Peyer's patch (tissue), 4 donors: ENCODE results near the gene GRID2. TPM values are rescaled to one million over a fixed set of nuclear protein-coding genes. Genes with fewer than 3 reads are reported as not detected.

Experiments
- DNase-seq, 3 donors: peaks; one replicate each; pipeline ENCODE4 v3.0.0-alpha.2; 2017 to 2019
- H3K27ac ChIP-seq, 4 donors: fragments of 200-600 bp; sonication (generic); one replicate each; pipeline ENCODE4 v1.5.1; 2016 to 2019
- H3K27me3 ChIP-seq, 2 donors: fragments of 200-600 bp; sonication (generic); one replicate each; pipeline ENCODE4 v1.5.1; 2019
- H3K36me3 ChIP-seq, 3 donors: fragments of 200-600 bp; sonication (generic); one replicate each; pipeline ENCODE4 v1.5.1; 2016 to 2019
- H3K4me1 ChIP-seq, 4 donors: fragments of 200-600 bp; sonication (generic); one replicate each; pipeline ENCODE4 v1.5.1; 2016 to 2019
- H3K4me3 ChIP-seq, 4 donors: fragments of 200-600 bp; sonication (generic); 1 replicate in 3 of 4; 2 replicates in 1 of 4; pipeline ENCODE4 v1.5.1; 2016 to 2019; ENCODE audit warnings: mild to moderate bottlenecking in 1 of 4
- H3K9me3 ChIP-seq, 4 donors: fragments of 200-600 bp; sonication (generic); one replicate each; pipeline ENCODE4 v1.5.1; 2016 to 2019; ENCODE audit warnings: mild to moderate bottlenecking in 1 of 4
- CTCF ChIP-seq, 6 experiments: fragments of 450-650 bp in 4 of 6; fragments of 200-600 bp in 2 of 6; sonication (generic) in 1 of 6; IDR thresholded peaks; one replicate each; pipeline ENCODE4 v1.5.1; 2017 to 2019; ENCODE audit warnings: antibody characterized with exemption in 6 of 6, mild to moderate bottlenecking in 3 of 6, moderate library complexity in 1 of 6
- POLR2A ChIP-seq, 2 donors: fragments of 450-650 bp; IDR thresholded peaks; one replicate each; pipeline ENCODE4 v1.5.1; 2017; ENCODE audit warnings: antibody characterized with exemption in 2 of 2, mild to moderate bottlenecking in 2 of 2, moderate library complexity in 2 of 2
- total RNA-seq, 4 donors: library from RNA; depleted of rRNA; stranded (reverse); fragments of >200 nt; gene quantifications; one replicate each; pipeline ENCODE4 v1.1.0, GENCODE V29; 2016

The GRID2 gene
- total RNA-seq: under 1 TPM in 1 of 4 donors, not detected in 3; 0.54 TPM

GRCh38 chr4:92303621-92304027 is at the start of gene GRID2:
Gene GRID2 (plus strand): TSS chr4:92303966.
- DNase-seq: no peak
- Histone ChIP-seq H3K9me3 (no peaks in the 10 kb centered on the region), H3K36me3 (no peaks in the 10 kb centered on the region), H3K27me3 (peaks cover 0 to 10% of the 10 kb centered on the region in 2 donors), H3K4me3 (peak within 1 kb of the TSS in 2 of 4 donors; percentile 15 to 18), H3K27ac (no peak within 1 kb of the TSS), H3K4me1 (peaks cover 0 to 24% (median 0%) of the 10 kb centered on the region in 4 donors)
- TF ChIP-seq POLR2A (IDR thresholded peaks at IDR 0.05): no peak
- TF ChIP-seq CTCF (IDR thresholded peaks at IDR 0.05): no peak

- Histone ChIP-seq H3K36me3 (no peaks in the 10 kb centered on the region), H3K27ac (no peak overlapping the region), H3K27me3 (no peaks in the 10 kb centered on the region), H3K4me3 (no peak overlapping the region), H3K9me3 (peaks cover 0 to 5% (median 2%) of the 10 kb centered on the region in 4 donors), H3K4me1 (no peaks in the 10 kb centered on the region)
- TF ChIP-seq CTCF (IDR thresholded peaks at IDR 0.05) (no peak), POLR2A (IDR thresholded peaks at IDR 0.05) (no peak)
- DNase-seq: no peak
Measured at GRCh38 chr4:92253986-92254671, 49.6 kb upstream of the GRID2 start.

- Histone ChIP-seq H3K36me3 (no peaks in the 10 kb centered on the region), H3K4me1 (no peaks in the 10 kb centered on the region), H3K27ac (no peak overlapping the region), H3K27me3 (no peaks in the 10 kb centered on the region), H3K9me3 (peaks cover 0 to 5% (median 2%) of the 10 kb centered on the region in 4 donors), H3K4me3 (no peak overlapping the region)
- TF ChIP-seq POLR2A (IDR thresholded peaks at IDR 0.05): no peak
- no peak for TF ChIP-seq CTCF (IDR thresholded peaks at IDR 0.05)
- no peak for DNase-seq
Measured at GRCh38 chr4:92254767-92255442, 48.9 kb upstream of the GRID2 start.

- no peak for DNase-seq
- Histone ChIP-seq H3K4me1 (no peaks in the 10 kb centered on the region), H3K9me3 (peaks cover 0 to 5% (median 2%) of the 10 kb centered on the region in 4 donors), H3K4me3 (no peak overlapping the region), H3K27me3 (no peaks in the 10 kb centered on the region), H3K36me3 (no peaks in the 10 kb centered on the region), H3K27ac (no peak overlapping the region)
- TF ChIP-seq CTCF (IDR thresholded peaks at IDR 0.05) (no peak), POLR2A (IDR thresholded peaks at IDR 0.05) (no peak)
Measured at GRCh38 chr4:92255920-92256244, 47.9 kb upstream of the GRID2 start.

GRCh38 chr4:92257931-92258857 is 45.6 kb upstream of the GRID2 start:
- Histone ChIP-seq H3K4me1 (no peaks in the 10 kb centered on the region), H3K36me3 (no peaks in the 10 kb centered on the region), H3K9me3 (peaks cover 0 to 5% (median 2%) of the 10 kb centered on the region in 4 donors), H3K27me3 (no peaks in the 10 kb centered on the region), H3K27ac (no peak overlapping the region), H3K4me3 (no peak overlapping the region)
- DNase-seq: no peak
- TF ChIP-seq CTCF (IDR thresholded peaks at IDR 0.05) (no peak), POLR2A (IDR thresholded peaks at IDR 0.05) (no peak)
